Stomach (tissue), 4 donors: ENCODE data around the gene CARD19.

Experiments used
- POLR2A ChIP-seq, 4 donors: fragments of 450-650 bp; IDR thresholded peaks; one replicate each; pipeline ENCODE4 v1.6.1; 2016; ENCODE audit warnings: antibody characterized with exemption in 4 of 4, control low read depth in 2 of 4, mild to moderate bottlenecking in 1 of 4, moderate library complexity in 1 of 4
- TF ChIP-seq, protein P1 (sequence below), 7 experiments: fragments of 450-650 bp in 4 of 7; fragments of 200-600 bp in 3 of 7; sonication (generic) in 3 of 7; IDR thresholded peaks; one replicate each; pipeline ENCODE4 v1.5.1; 2016 to 2019; ENCODE audit warnings: antibody characterized with exemption in 7 of 7, control low read depth in 2 of 7, mild to moderate bottlenecking in 1 of 7

DNA sequence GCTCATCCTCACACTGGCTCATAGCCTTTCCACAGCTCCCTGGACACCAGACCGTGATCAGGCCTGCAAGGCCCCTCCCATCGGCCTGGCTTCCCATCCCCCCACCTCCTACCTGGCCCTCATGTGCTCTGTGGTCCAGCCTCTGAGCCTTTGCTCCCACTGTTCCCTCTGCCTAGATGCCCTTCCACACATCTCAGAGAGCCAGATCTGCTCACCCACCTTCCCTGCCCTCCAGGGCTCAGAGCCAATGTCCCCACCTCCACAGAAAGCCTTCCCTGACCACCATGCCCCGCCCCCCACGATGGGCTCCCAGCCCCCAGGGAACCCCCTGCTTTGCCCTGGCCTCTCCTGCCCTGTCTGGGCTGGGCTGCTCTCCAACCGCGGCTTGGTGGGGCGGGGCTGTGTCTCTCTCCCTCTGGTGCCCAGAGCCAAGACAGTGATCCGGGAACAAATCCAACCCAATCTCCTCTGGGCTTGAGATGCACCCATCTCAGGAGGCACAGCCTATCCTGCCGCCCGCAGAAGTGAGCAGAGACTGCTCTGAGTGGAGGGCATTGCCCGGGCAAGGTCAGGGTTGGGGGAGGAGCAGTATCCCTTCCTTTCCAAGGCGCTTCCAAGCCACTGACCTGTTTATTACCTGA is 36.4 kb downstream of the CARD19 start:
- TF ChIP-seq, protein P1, sequence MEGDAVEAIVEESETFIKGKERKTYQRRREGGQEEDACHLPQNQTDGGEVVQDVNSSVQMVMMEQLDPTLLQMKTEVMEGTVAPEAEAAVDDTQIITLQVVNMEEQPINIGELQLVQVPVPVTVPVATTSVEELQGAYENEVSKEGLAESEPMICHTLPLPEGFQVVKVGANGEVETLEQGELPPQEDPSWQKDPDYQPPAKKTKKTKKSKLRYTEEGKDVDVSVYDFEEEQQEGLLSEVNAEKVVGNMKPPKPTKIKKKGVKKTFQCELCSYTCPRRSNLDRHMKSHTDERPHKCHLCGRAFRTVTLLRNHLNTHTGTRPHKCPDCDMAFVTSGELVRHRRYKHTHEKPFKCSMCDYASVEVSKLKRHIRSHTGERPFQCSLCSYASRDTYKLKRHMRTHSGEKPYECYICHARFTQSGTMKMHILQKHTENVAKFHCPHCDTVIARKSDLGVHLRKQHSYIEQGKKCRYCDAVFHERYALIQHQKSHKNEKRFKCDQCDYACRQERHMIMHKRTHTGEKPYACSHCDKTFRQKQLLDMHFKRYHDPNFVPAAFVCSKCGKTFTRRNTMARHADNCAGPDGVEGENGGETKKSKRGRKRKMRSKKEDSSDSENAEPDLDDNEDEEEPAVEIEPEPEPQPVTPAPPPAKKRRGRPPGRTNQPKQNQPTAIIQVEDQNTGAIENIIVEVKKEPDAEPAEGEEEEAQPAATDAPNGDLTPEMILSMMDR (IDR thresholded peaks at IDR 0.05) = no peak
- no peak for TF ChIP-seq POLR2A (IDR thresholded peaks at IDR 0.05)
